Gastroesophageal sphincter (tissue), 4 donors: ENCODE results near the gene TPD52L2. TPM values are rescaled to one million over a fixed set of nuclear protein-coding genes. Genes with fewer than 3 reads are reported as not detected.

ENCODE experiments used
- ATAC-seq: fragments of 150-250 bp; one replicate; pipeline ENCODE4 v1.9.1; 2016; ENCODE audit warnings: mild to moderate bottlenecking, moderate library complexity
- H3K27ac ChIP-seq, 4 donors: fragments of 200-600 bp; sonication (generic) in 3 of 4; 1 replicate in 3 of 4; 2 replicates in 1 of 4; pipeline ENCODE4 v1.5.1; 2016 to 2019
- H3K27me3 ChIP-seq: fragments of 200-600 bp; sonication (generic); one replicate; pipeline ENCODE4 v1.5.1; 2019
- H3K36me3 ChIP-seq, 2 donors: fragments of 200-600 bp; sonication (generic); one replicate each; pipeline ENCODE4 v1.5.1; 2019; ENCODE audit warnings: control low read depth in 1 of 2
- H3K4me1 ChIP-seq, 3 donors: fragments of 200-600 bp; sonication (generic); 1 replicate in 2 of 3; 2 replicates in 1 of 3; pipeline ENCODE4 v1.5.1; 2016 to 2019; ENCODE audit warnings: control low read depth in 2 of 3
- H3K4me3 ChIP-seq, 2 donors: fragments of 200-600 bp; sonication (generic); one replicate each; pipeline ENCODE4 v1.5.1; 2019; ENCODE audit warnings: mild to moderate bottlenecking in 1 of 2, moderate library complexity in 1 of 2
- H3K9me3 ChIP-seq, 3 donors: fragments of 200-600 bp; sonication (generic); one replicate each; pipeline ENCODE4 v1.5.1; 2017 to 2019; ENCODE audit warnings: control low read depth in 2 of 3
- EP300 ChIP-seq: sonication (generic); formaldehyde crosslinking; IDR thresholded peaks from one replicate; pipeline ENCODE4 v1.6.1; 2017; ENCODE audit warnings: antibody characterized with exemption, mild to moderate bottlenecking
- POLR2A ChIP-seq, 2 donors: fragments of 450-650 bp; IDR thresholded peaks; one replicate each; pipeline ENCODE4 v1.6.1; 2017; ENCODE audit warnings: antibody characterized with exemption in 2 of 2, mild to moderate bottlenecking in 2 of 2, moderate library complexity in 1 of 2
- POLR2AphosphoS5 ChIP-seq: sonication (generic); formaldehyde crosslinking; IDR thresholded peaks from one replicate; pipeline ENCODE4 v1.6.1; 2017; ENCODE audit warnings: antibody characterized with exemption
- WGBS, 2 donors: methylation state at CpG; one replicate each; pipeline ENCODE4 v1.1.5; 2018; ENCODE audit warnings: low coverage in 1 of 2; 5-methylcytosine and 5-hydroxymethylcytosine counted together
- total RNA-seq, 4 donors: library from RNA; depleted of rRNA; stranded (reverse); fragments of >200 nt; gene quantifications; one replicate each; pipeline ENCODE4 v1.1.0, GENCODE V29; 2016
- TF ChIP-seq, protein P1 (sequence below), 4 experiments: fragments of 200-600 bp in 2 of 4; fragments of 450-650 bp in 2 of 4; sonication (generic) in 1 of 4; IDR thresholded peaks; one replicate each; pipeline ENCODE4 v1.5.1; 2017 to 2019; ENCODE audit warnings: antibody characterized with exemption in 4 of 4, mild to moderate bottlenecking in 2 of 4, moderate library complexity in 2 of 4

The TPD52L2 gene
- total RNA-seq, 4 donors from 2014 or later: 136 to 157 (median 145) TPM

- H3K27ac ChIP-seq: peak overlapping the region in 3 of 4 donors; percentile 55 to 68 (median 59)
- peaks cover 0 to 72% (median 36%) of the 10 kb centered on the region in 3 donors for H3K4me1 ChIP-seq
- no peaks in the 10 kb centered on the region for H3K9me3 ChIP-seq
- peaks cover 0 to 21% of the 10 kb centered on the region in 2 donors for H3K36me3 ChIP-seq
- H3K27me3 ChIP-seq: peaks cover 46% of the 10 kb centered on the region
- WGBS, 2 donors: no CpG with 5 or more reads among the region's 12 CpGs
- no peak overlapping the region for H3K4me3 ChIP-seq
- TF ChIP-seq POLR2AphosphoS5: no peak
- TF ChIP-seq, protein P1, sequence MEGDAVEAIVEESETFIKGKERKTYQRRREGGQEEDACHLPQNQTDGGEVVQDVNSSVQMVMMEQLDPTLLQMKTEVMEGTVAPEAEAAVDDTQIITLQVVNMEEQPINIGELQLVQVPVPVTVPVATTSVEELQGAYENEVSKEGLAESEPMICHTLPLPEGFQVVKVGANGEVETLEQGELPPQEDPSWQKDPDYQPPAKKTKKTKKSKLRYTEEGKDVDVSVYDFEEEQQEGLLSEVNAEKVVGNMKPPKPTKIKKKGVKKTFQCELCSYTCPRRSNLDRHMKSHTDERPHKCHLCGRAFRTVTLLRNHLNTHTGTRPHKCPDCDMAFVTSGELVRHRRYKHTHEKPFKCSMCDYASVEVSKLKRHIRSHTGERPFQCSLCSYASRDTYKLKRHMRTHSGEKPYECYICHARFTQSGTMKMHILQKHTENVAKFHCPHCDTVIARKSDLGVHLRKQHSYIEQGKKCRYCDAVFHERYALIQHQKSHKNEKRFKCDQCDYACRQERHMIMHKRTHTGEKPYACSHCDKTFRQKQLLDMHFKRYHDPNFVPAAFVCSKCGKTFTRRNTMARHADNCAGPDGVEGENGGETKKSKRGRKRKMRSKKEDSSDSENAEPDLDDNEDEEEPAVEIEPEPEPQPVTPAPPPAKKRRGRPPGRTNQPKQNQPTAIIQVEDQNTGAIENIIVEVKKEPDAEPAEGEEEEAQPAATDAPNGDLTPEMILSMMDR (IDR thresholded peaks at IDR 0.05): no peak
- no peak for TF ChIP-seq EP300
- TF ChIP-seq POLR2A (IDR thresholded peaks at IDR 0.05): no peak
- peak; percentile 20 for ATAC-seq
These were observed 6.5 kb upstream of the TPD52L2 start for GRCh38 chr20:63858393-63859165.

GRCh38 chr20:63859166-63859699 is 5.8 kb upstream of the TPD52L2 start:
- Histone ChIP-seq H3K4me1 (peaks cover 0 to 71% (median 34%) of the 10 kb centered on the region in 3 donors), H3K27ac (peak overlapping the region in 3 of 4 donors; percentile 55 to 68 (median 59)), H3K9me3 (no peaks in the 10 kb centered on the region), H3K27me3 (peaks cover 39% of the 10 kb centered on the region), H3K4me3 (no peak overlapping the region), H3K36me3 (peaks cover 0 to 21% of the 10 kb centered on the region in 2 donors)
- no peak for ATAC-seq
- 100% methylated on average over 1 of the region's 7 CpGs; no CpG with 5 or more reads in 1 of the 2 donors for WGBS, 2 donors
- TF ChIP-seq POLR2AphosphoS5: no peak
- TF ChIP-seq, protein P1 (IDR thresholded peaks at IDR 0.05): peak in 1 of 4 experiments; percentile 32

- no peak for ATAC-seq
- WGBS, 2 donors: 41 to 56% methylated on average over 3 to 5 of the region's 17 CpGs
- H3K27ac ChIP-seq: no peak overlapping the region
- peaks cover 27% of the 10 kb centered on the region for H3K27me3 ChIP-seq
- TF ChIP-seq POLR2A (IDR thresholded peaks at IDR 0.05): no peak
- TF ChIP-seq, protein P1 (IDR thresholded peaks at IDR 0.05): no peak
- no peak for TF ChIP-seq POLR2AphosphoS5
- TF ChIP-seq EP300: no peak
- peaks cover 0 to 21% of the 10 kb centered on the region in 2 donors for H3K36me3 ChIP-seq
- H3K9me3 ChIP-seq: no peaks in the 10 kb centered on the region
- H3K4me1 ChIP-seq: peaks cover 0 to 64% (median 21%) of the 10 kb centered on the region in 3 donors
- no peak overlapping the region for H3K4me3 ChIP-seq
These were observed 4.6 kb upstream of the TPD52L2 start for GRCh38 chr20:63860325-63861051.

DNA sequence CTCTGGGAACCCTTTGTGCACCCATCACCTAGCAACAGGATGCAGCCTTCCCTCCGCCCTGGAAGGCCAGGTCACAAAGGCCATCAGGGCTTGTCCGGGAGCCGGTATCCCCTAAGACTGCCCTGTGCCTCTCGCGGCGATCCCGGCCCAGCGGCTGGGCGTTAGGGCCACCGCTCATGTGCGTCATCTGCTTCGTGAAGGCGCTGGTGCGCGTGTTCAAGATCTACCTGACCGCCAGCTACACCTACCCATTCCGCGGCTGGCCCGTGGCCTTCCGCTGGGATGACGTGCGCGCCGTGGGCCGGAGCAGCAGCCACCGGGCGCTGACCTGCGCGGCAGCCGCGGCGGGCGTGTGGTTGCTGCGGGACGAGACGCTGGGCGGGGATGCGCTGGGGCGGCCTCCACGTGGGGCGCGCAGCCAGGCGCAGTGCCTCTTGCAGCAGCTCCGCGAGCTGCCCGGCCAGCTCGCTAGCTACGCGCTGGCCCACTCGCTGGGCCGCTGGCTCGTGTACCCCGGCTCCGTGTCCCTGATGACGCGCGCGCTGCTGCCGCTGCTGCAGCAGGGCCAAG is 3.6 kb upstream of the TPD52L2 start, which contains the start of gene ABHD16B:
TSS of gene ABHD16B (plus strand) at position 134 of the 570 bp plus-strand sequence. CDS start at position 177, 43 bp downstream.
- no peak for TF ChIP-seq POLR2AphosphoS5
- TF ChIP-seq POLR2A (IDR thresholded peaks at IDR 0.05): no peak
- no peak for TF ChIP-seq EP300
- TF ChIP-seq, protein P1 (IDR thresholded peaks at IDR 0.05): no peak
- Histone ChIP-seq H3K27me3 (peaks cover 17% of the 10 kb centered on the region), H3K36me3 (peaks cover 0 to 21% of the 10 kb centered on the region in 2 donors), H3K27ac (no peak within 1 kb of the TSS), H3K4me3 (no peak within 1 kb of the TSS), H3K4me1 (peaks cover 0 to 64% (median 23%) of the 10 kb centered on the region in 3 donors), H3K9me3 (no peaks in the 10 kb centered on the region)
- no CpG with 5 or more reads among the region's 59 CpGs for WGBS, 2 donors
- no peak for ATAC-seq
